Natural killer cell (primary cell): Measurements from ENCODE around the gene CHIC2. TPM values are rescaled to one million over a fixed set of nuclear protein-coding genes. Genes with fewer than 3 reads are reported as not detected.
A peak's percentile ranks its signal among the peaks of the same experiment; 100 is the strongest.
"Not testable (repeated sequence)": the region's sequence is repeated elsewhere in the genome, so short reads cannot be mapped to it uniquely, and the experiment has no call there.

ENCODE experiments used
- ATAC-seq, 3 donors: fragments of 150-1000 bp in 2 of 3; fragments of 200-7000 bp in 1 of 3; cut with Tn5 transposase; 1 replicate in 1 of 3; 2 replicates in 2 of 3; pipeline ENCODE4 v1.10.0; 2021; ENCODE audit warnings: mild to moderate bottlenecking in 2 of 3, moderate library complexity in 2 of 3
- DNase-seq, 2 donors: peaks; one replicate each; pipeline versions ENCODE4 v3.0.0 to v3.0.0-alpha.2; 2013 to 2021; ENCODE audit warnings: mixed read lengths in 1 of 2
- H3K27ac ChIP-seq: one replicate; pipeline ENCODE4 v1.5.1; 2013; ENCODE audit warnings: mild to moderate bottlenecking, low read length
- H3K27me3 ChIP-seq: one replicate; pipeline ENCODE4 v1.6.1; 2013; ENCODE audit warnings: low read length; ENCODE audit not compliant: control insufficient read depth, insufficient read depth
- H3K36me3 ChIP-seq: one replicate; pipeline ENCODE4 v1.6.1; 2013; ENCODE audit warnings: low read length; ENCODE audit not compliant: control insufficient read depth, insufficient read depth
- H3K4me1 ChIP-seq: one replicate; pipeline ENCODE4 v1.6.1; 2013; ENCODE audit warnings: low read length; ENCODE audit not compliant: control insufficient read depth, insufficient read depth
- H3K4me3 ChIP-seq: one replicate; pipeline ENCODE4 v1.5.1; 2013; ENCODE audit warnings: low read length
- H3K9me3 ChIP-seq: one replicate; pipeline ENCODE4 v1.6.1; 2013; ENCODE audit warnings: low read length; ENCODE audit not compliant: control insufficient read depth, insufficient read depth
- H3K27ac Mint-ChIP-seq, 2 donors: one replicate each; pipeline ENCODE4 v1.8.0; 2022; ENCODE audit warnings: mild to moderate bottlenecking in 2 of 2, mixed read lengths in 2 of 2, moderate library complexity in 1 of 2
- H3K27me3 Mint-ChIP-seq, 2 donors: one replicate each; pipeline ENCODE4 v1.8.0; 2022; ENCODE audit warnings: low read depth in 2 of 2, mixed read lengths in 2 of 2
- H3K36me3 Mint-ChIP-seq: one replicate; pipeline ENCODE4 v1.8.0; 2022; ENCODE audit warnings: mixed read lengths
- H3K4me1 Mint-ChIP-seq, 2 donors: one replicate each; pipeline ENCODE4 v1.8.0; 2022; ENCODE audit warnings: mixed read lengths in 2 of 2
- H3K4me3 Mint-ChIP-seq: one replicate; pipeline ENCODE4 v1.8.0; 2022; ENCODE audit warnings: mild to moderate bottlenecking, moderate library complexity, mixed read lengths
- H3K9me3 Mint-ChIP-seq, 2 donors: one replicate each; pipeline ENCODE4 v1.8.0; 2022; ENCODE audit warnings: mixed read lengths in 2 of 2
- CTCF ChIP-seq: fragments of 200-600 bp; IDR thresholded peaks from one replicate; pipeline ENCODE4 v1.8.0; 2022; ENCODE audit warnings: antibody characterized with exemption
- WGBS: methylation state at CpG from one replicate; pipeline ENCODE4 v1.1.7; 2013; ENCODE audit warnings: missing lambda C conversion rate; ENCODE audit not compliant: insufficient coverage; 5-methylcytosine and 5-hydroxymethylcytosine counted together
- intact Hi-C: fragments of 100-400 bp; cut with micrococcal nuclease; formaldehyde crosslinking; loops from one replicate; pipeline ENCODE4 v1.14.2; 2022
- total RNA-seq, 4 donors: library from RNA; stranded (reverse); fragments of 120-200 nt in 1 of 4; gene quantifications; one replicate each; pipeline versions ENCODE4 v1.2.3 to v1.2.4, GENCODE V29; 2013 to 2022

CHIC2 gene
- total RNA-seq, 3 donors from 2014 or later (not counting 1 experiment from before 2014, with no cell fraction given): 62.0 to 85.0 (median 79.7) TPM

DNA sequence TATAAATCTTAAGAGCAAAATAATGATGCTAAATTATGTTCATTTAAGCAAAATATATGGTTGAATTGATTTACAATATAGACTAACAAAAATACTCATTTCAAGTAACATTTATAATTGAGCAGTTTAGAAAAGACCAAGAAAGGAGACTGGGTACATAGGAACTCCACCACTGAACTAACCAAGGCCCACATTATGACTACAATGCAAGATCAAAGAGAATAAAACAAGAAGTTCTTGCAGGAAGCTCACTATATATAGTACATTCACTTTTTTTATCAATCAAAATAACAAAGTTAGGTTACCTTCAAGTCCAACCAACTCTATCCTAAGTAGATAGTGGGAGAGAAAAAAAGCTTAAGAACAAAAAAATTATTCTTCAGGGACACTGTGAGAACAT, 8.0 kb downstream of the CHIC2 start:
- Mint-ChIP-seq H3K4me1 (peaks cover 68 to 70% of the 10 kb centered on the region in 2 donors), H3K36me3 (no peaks in the 10 kb centered on the region), H3K27me3 (no peaks in the 10 kb centered on the region), H3K27ac (peak overlapping the region; percentile 88 to 97), H3K4me3 (peak overlapping the region; percentile 84), H3K9me3 (no peaks in the 10 kb centered on the region)
- ATAC-seq (no peak), DNase-seq (peak in 1 of 2 donors; percentile 27)
- no peak overlapping the region for H3K27ac ChIP-seq
- intact Hi-C loops: no loop called here
- H3K4me3 ChIP-seq: no peak overlapping the region
- TF ChIP-seq CTCF: no peak
- peaks cover 13% of the 10 kb centered on the region for H3K4me1 ChIP-seq
- no peaks in the 10 kb centered on the region for H3K27me3 ChIP-seq
- no peaks in the 10 kb centered on the region for H3K9me3 ChIP-seq
- no peaks in the 10 kb centered on the region for H3K36me3 ChIP-seq

- H3K36me3 ChIP-seq: no peaks in the 10 kb centered on the region
- no CpG with 5 or more reads among the region's 1 CpG for WGBS
- Mint-ChIP-seq H3K4me3 (no peak overlapping the region), H3K9me3 (no peaks in the 10 kb centered on the region), H3K4me1 (peaks cover 71% of the 10 kb centered on the region in 2 donors), H3K27me3 (no peaks in the 10 kb centered on the region), H3K27ac (peak overlapping the region in 1 of 2 donors; percentile 13), H3K36me3 (no peaks in the 10 kb centered on the region)
- intact Hi-C loops: no loop called here
- DNase-seq (no peak), ATAC-seq (no peak)
- no peak overlapping the region for H3K27ac ChIP-seq
- H3K9me3 ChIP-seq: no peaks in the 10 kb centered on the region
- peaks cover 13% of the 10 kb centered on the region for H3K4me1 ChIP-seq
- TF ChIP-seq CTCF: no peak
- H3K27me3 ChIP-seq: no peaks in the 10 kb centered on the region
- H3K4me3 ChIP-seq: no peak overlapping the region
Observed at GRCh38 chr4:54055494-54055893, 8.9 kb downstream of the CHIC2 start.

GRCh38 chr4:54054501-54054900, 9.9 kb downstream of the CHIC2 start:
- no peaks in the 10 kb centered on the region for H3K27me3 ChIP-seq
- no peaks in the 10 kb centered on the region for H3K9me3 Mint-ChIP-seq
- H3K36me3 Mint-ChIP-seq: no peaks in the 10 kb centered on the region
- H3K27ac ChIP-seq: no peak overlapping the region
- WGBS: 100% methylated on average over 2 of the region's 2 CpGs
- intact Hi-C loops: no loop called here
- no peak for TF ChIP-seq CTCF
- peak overlapping the region; percentile 3 to 13 for H3K27ac Mint-ChIP-seq
- no peak overlapping the region for H3K4me3 Mint-ChIP-seq
- H3K27me3 Mint-ChIP-seq: no peaks in the 10 kb centered on the region
- H3K36me3 ChIP-seq: no peaks in the 10 kb centered on the region
- H3K9me3 ChIP-seq: no peaks in the 10 kb centered on the region
- H3K4me1 ChIP-seq: peaks cover 13% of the 10 kb centered on the region
- DNase-seq: no peak
- ATAC-seq: no peak
- H3K4me1 Mint-ChIP-seq: peaks cover 70% of the 10 kb centered on the region in 2 donors
- no peak overlapping the region for H3K4me3 ChIP-seq

- H3K4me1 Mint-ChIP-seq: peaks cover 66% of the 10 kb centered on the region in 2 donors
- ATAC-seq, H3K27ac ChIP-seq, H3K4me3 ChIP-seq, H3K27me3 ChIP-seq, DNase-seq, H3K36me3 Mint-ChIP-seq, H3K36me3 ChIP-seq, H3K9me3 ChIP-seq, H3K27me3 Mint-ChIP-seq, H3K9me3 Mint-ChIP-seq, H3K27ac Mint-ChIP-seq, intact Hi-C loops, H3K4me1 ChIP-seq, H3K4me3 Mint-ChIP-seq: not testable (repeated sequence)
- 100% methylated on average over 3 of the region's 5 CpGs for WGBS
Observed at GRCh38 chr4:54053322-54053721, 11.1 kb downstream of the CHIC2 start.
